GM19043 (cell line): ENCODE measurements around the gene MCC.

Experiments
- ATAC-seq: cut with Tn5 transposase; IDR thresholded peaks from one replicate; pipeline ENCODE4 v1.9.1; 2021; ENCODE audit warnings: low read depth; ENCODE audit not compliant: unreplicated experiment

The MCC gene

GRCh38 chr5:113068559-113068958 lies 419.7 kb downstream of the MCC start:
- ATAC-seq: no peak

DNA sequence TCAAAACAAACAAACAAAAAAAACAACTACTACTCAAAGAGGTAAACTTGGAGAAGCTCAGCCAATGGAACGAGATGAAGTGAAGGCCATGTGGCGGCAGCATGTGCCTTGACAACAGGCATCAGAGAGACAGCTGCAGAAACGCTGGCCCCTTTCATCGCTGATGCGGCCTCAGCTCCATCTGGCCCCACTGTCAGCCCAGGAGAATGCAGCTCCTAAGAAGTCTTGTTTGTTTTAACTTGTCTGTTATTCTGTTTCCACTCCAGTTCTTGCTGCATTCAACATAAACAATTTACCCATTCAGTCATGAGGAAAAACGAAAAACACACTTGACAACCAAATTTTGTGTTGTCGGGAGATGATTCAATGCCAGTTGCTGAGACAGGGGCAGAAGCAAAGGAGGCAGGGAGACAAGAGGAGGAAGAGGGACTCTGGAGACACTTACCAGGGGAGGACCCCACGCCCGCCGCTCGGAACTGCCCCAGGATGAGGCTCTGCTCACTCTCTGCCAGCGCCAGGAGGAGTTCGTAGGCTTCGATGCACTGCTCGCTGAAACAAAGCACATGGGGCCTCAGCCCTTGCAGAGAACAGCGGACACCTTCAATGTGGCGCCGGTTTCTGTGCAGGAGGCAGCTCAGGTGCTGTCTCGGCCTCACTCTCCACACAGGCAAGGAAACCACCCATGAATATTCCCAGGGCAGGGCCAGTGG lies 420.5 kb downstream of the MCC start:
- no peak for ATAC-seq

- no peak for ATAC-seq
Observed at GRCh38 chr5:113065626-113066025, 422.6 kb downstream of the MCC start.

- ATAC-seq: no peak
Observed at GRCh38 chr5:113064806-113065205, 423.4 kb downstream of the MCC start.

GRCh38 chr5:113063927-113064326 lies 424.3 kb downstream of the MCC start:
- no peak for ATAC-seq

GRCh38 chr5:113062869-113063508 lies 425.3 kb downstream of the MCC start:
- ATAC-seq: no peak

DNA sequence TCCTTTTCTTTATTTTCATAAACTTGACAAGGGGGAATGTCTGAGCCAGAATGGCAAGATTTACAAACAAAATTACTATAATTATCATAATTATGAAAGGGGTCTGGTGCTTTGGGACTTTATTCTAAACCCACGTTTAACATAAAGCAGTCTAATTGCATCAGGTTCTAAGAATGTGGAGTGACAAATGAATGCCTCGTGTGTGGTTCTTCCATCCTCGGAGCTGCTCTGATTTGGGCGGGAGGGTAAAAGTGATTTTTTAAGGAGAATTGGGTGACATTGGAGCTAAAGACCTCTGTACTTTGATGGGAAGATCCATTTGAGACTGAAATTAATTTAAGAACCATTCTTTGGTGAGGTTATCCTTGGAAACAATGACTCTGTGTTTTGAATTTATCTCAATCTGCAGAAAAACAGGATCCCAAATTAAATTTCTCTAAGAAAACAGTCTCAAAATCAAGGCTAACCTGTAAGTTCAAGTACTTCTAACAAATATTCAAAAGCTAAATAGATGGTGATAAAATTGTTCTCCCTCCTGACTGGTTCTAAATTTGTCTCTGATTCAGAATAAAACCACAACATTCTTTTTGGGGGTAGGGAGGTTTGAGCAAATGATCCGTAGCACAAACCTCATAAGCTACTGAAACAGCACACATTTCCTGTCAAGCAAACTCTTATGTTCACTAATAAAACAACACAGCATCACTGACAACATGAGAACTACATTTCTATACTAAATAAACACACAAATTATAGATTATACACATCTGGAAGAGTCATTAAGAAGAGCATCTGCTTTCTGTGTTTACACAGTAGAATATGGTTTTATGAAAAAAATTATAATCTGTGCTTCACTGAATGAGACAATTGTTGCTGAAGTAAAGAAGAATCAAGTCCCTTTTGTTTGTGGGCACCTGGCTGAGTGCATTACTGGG lies 426.1 kb downstream of the MCC start:
- ATAC-seq: no peak

DNA sequence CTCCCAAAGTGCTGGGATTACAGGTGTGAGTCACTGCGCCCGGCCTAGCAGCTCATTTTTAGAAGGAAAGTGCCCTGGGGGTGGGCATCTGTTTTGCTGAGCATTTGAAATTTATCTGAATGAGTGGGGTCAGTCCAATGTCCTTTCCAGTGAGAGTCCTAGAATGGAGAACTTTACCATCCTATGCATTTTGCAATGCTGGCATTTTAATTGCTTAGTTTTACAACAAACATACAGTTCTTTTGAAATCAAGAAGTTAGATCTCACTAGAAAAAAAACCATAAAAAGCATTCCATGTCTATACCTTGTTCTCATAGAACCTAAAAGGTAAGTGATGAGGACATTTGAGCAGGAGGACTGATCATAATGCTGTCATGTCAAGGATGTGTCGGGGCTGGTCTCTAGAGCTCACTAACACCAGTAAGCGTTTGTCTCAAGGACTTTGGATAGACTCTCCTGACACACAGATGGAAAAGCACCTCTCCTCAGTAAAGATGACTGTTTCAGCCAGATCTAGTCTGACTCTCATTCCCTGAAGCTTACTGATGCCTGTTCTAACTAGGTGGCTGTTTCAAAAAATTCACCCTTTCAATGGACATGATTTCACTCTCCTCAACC lies 427.7 kb downstream of the MCC start:
- no peak for ATAC-seq

GRCh38 chr5:113059232-113060040 lies 428.8 kb downstream of the MCC start:
- ATAC-seq: no peak

DNA sequence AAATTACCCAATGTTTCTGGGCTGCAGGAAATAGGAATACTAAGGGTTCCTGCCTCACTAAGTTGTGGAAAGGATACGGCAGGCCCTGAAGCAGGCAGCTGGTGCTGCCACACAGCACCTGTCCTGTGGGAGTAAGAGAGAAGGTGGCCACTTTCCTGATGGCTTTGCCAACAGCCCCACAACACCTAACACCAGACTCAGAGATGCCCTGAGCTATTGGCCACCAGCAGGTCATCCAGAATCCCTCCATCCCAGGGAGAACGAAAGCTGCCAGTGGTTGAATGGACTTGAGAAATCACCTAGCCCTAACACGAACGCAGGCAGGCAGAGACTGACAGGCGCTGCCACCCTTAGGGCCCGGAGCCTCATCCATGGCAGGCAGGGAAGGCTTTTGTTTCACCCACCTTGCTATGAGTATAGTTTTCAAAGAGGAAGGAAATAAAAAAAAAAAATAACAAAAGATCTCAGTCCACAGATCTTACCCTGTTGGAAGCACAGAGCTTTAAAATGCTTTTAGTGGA lies 429.5 kb downstream of the MCC start:
- ATAC-seq: no peak

DNA sequence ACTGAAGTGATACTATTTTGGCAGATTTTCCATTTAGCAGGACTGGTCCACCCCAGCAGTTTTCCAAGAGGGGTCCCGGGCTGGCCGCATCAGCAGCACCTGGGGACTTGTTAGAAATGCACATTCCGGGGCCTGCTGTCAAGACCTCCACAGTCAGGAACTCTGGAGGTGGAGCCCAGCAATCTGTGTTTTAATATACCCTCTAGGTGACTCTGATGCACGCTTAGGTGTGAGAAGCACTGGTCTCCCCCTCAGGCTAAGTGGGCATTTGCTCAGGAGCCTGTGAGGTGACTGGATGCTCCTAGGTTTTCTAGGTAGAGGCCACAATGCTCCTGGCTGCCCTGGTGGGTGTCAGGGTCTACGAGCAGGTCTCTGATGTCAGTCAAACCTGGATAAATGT lies 430.0 kb downstream of the MCC start:
- no peak for ATAC-seq

- no peak for ATAC-seq
Observed at GRCh38 chr5:113057557-113057984, 430.7 kb downstream of the MCC start.

GRCh38 chr5:113056988-113057387 lies 431.3 kb downstream of the MCC start:
- ATAC-seq: no peak

DNA sequence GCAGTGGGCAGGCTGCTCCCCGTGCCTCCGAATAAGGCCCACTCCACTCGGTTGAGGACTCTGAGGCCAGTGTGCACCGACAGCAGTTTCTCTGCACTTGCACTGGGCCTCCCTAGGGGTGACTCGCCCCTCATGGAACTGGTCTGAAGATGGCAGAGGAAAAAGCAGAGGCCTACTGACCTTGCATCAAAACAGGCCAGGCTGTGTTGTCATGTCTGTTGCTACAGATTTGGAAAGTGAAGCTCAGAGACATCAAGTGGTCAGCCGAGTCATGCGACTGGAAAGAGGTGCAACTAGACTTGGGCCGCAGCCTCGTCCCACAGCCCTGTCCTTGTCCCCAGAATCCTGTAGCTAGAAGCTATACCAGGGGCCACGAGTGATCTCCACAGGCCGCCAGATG lies 433.4 kb downstream of the MCC start:
- no peak for ATAC-seq

DNA sequence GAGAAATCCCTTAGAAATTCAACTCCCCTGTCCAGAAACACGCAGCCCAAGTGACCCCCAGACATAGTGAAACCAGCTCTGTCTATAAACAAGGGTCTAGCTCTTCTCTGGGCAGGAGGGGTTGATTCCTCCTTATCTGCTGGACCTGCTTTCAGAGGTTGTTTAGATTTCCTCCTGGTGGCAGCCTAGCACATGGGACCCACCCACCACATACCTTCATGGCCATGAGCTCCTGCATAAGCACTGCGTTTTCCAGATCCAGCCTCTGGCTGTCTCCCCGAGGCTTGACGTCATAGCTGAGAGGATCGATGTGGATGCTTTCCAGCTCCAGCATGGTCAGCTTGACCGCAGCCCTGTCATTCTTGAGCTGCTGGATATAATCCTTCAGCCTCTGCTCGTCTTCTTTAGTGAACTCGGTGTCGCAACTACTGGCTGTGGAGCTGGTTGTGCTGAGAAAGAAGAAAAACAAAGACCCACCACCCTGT lies 434.7 kb downstream of the MCC start:
- no peak for ATAC-seq

GRCh38 chr5:113052041-113052795 lies 436.0 kb downstream of the MCC start:
- ATAC-seq: no peak

GRCh38 chr5:113050721-113051382 lies 437.4 kb downstream of the MCC start:
- ATAC-seq: no peak

DNA sequence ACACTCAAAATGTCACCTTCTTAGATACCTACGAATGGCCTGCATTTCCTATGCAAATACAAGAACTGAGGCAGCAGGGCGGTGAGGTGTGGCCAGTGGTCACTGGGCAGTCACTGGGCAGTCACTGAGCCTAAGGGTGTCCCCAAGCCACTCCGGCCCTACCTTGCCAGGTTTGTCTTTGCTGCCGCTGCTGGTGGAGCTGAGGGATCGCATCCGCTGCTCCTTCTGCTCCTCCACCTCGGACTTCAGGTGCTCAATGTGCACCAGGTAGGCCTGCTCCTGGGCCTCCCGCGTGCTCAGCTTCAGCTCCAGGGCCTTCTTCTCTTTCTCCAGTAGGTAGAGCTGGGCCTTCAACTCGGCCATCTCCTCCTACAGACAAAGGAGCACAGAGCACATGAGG lies 439.3 kb downstream of the MCC start:
- no peak for ATAC-seq
